Measurements from ENCODE around the gene CCDC175.

DNA sequence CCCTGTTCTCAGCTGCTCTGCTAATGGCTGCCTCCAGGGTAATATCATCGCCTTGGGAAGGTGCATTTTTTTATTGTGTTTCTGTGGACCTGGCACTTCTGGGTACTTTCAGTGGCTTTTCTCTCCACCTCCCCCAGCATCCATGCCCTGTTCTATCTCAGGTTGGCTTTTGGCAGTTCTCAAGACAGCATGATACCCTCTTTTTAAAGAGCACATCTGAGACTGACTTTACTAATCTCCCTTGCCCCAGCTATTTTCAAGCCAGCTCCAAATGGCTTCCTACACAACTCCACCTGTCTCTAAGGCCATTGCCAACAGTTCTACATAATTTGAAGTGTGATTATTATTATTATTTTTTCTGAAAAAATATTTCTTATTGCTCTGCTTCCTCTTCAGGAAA is 39.1 kb downstream of the CCDC175 start:
- TF ChIP-seq, protein P1, sequence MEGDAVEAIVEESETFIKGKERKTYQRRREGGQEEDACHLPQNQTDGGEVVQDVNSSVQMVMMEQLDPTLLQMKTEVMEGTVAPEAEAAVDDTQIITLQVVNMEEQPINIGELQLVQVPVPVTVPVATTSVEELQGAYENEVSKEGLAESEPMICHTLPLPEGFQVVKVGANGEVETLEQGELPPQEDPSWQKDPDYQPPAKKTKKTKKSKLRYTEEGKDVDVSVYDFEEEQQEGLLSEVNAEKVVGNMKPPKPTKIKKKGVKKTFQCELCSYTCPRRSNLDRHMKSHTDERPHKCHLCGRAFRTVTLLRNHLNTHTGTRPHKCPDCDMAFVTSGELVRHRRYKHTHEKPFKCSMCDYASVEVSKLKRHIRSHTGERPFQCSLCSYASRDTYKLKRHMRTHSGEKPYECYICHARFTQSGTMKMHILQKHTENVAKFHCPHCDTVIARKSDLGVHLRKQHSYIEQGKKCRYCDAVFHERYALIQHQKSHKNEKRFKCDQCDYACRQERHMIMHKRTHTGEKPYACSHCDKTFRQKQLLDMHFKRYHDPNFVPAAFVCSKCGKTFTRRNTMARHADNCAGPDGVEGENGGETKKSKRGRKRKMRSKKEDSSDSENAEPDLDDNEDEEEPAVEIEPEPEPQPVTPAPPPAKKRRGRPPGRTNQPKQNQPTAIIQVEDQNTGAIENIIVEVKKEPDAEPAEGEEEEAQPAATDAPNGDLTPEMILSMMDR (IDR thresholded peaks at IDR 0.05; ENCODE audit: low read length): no peak
- TF ChIP-seq EZH2 (optimal IDR thresholded peaks at IDR 0.05; ENCODE audit: low read depth, low read length): no peak
